Thyroid gland (tissue), 4 donors: Measurements from ENCODE around the gene RNF7. TPM values are rescaled to one million over a fixed set of nuclear protein-coding genes. Genes with fewer than 3 reads are reported as not detected.

ENCODE experiments used
- DNase-seq, 2 donors: peaks; one replicate each; pipeline ENCODE4 v3.0.0-alpha.2; 2019
- H3K27ac ChIP-seq, 3 donors: fragments of 200-600 bp; sonication (generic); 1 replicate in 2 of 3; 2 replicates in 1 of 3; pipeline ENCODE4 v1.5.1; 2016 to 2019; ENCODE audit warnings: mild to moderate bottlenecking in 1 of 3, moderate library complexity in 1 of 3
- H3K27me3 ChIP-seq: fragments of 200-600 bp; sonication (generic); one replicate; pipeline ENCODE4 v1.5.1; 2019
- H3K36me3 ChIP-seq, 2 donors: fragments of 200-600 bp; sonication (generic); one replicate each; pipeline ENCODE4 v1.5.1; 2016 to 2019
- H3K4me1 ChIP-seq, 2 donors: fragments of 200-600 bp; sonication (generic); one replicate each; pipeline ENCODE4 v1.5.1; 2017 to 2019
- H3K4me3 ChIP-seq, 3 donors: fragments of 200-600 bp; sonication (generic); replicated peaks in 1 of 3; 1 replicate in 2 of 3; 2 replicates in 1 of 3; pipeline ENCODE4 v1.5.1; 2016; ENCODE audit warnings: mild to moderate bottlenecking in 1 of 3
- H3K9me3 ChIP-seq: fragments of 200-600 bp; sonication (generic); one replicate; pipeline ENCODE4 v1.5.1; 2017
- POLR2A ChIP-seq, 2 donors: fragments of 450-650 bp; IDR thresholded peaks; one replicate each; pipeline ENCODE4 v1.6.1; 2017; ENCODE audit warnings: antibody characterized with exemption in 2 of 2, mild to moderate bottlenecking in 2 of 2, moderate library complexity in 1 of 2
- WGBS, 2 donors: methylation state at CpG; one replicate each; pipeline ENCODE4 v1.1.5; 2017; 5-methylcytosine and 5-hydroxymethylcytosine counted together
- intact Hi-C: fragments of 100-400 bp; cut with DNase I; formaldehyde crosslinking; loops from one replicate; pipeline ENCODE4 v1.15.1; 2023
- total RNA-seq, 4 donors: library from RNA; depleted of rRNA; stranded (reverse); fragments of >200 nt; gene quantifications; one replicate each; pipeline ENCODE4 v1.2.3, GENCODE V29; 2016
- TF ChIP-seq, protein P1 (sequence below), 6 experiments: fragments of 200-600 bp in 3 of 6; fragments of 450-650 bp in 3 of 6; sonication (generic) in 3 of 6; IDR thresholded peaks; one replicate each; pipeline ENCODE4 v1.5.1; 2016 to 2019; ENCODE audit warnings: antibody characterized with exemption in 6 of 6, mild to moderate bottlenecking in 2 of 6, inconsistent platforms in 1 of 6, moderate library complexity in 1 of 6

RNF7 gene
- total RNA-seq, 4 donors from 2014 or later = 56.5 to 114 (median 79.1) TPM

DNA sequence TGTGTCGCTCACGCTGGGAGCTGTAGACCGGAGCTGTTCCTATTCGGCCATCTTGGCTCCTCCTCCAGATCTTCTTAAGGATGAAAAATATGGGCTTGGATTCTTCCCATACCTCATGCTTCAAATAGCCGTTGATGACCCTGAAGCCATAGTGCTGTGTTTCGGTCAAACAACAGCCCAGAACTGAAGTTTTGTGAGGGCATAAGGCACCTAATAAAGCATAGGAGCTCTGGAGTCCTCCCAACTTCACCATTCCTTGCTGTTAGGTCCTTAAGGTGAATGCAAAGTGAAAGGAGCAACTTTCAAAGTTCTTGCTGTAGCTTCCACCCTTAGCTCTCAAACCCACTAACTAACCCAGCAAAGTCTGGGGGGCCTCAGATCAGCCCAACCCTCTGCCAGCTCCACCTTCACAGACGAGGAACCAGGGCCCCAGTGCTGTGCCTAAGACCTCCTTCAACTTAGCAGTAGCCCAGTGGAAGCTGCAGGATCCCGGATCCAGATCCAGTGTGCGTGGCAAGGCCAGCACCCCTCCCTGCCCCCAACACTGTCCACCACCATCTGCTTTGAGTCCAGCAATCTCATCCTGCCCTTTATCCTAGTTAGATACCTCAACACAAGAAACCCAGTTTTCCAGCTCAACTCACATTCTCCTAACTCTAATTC, 25.1 kb downstream of the RNF7 start, which contains the start of gene GRK7:
TSS of gene GRK7 (plus strand) at position 321 of the 663 bp plus-strand sequence. CDS start 14,877 bp downstream, outside the sequence.
- 95 to 96% methylated on average over 9 of the region's 9 CpGs for WGBS, 2 donors
- no peaks in the 10 kb centered on the region for H3K27me3 ChIP-seq
- H3K36me3 ChIP-seq = no peaks in the 10 kb centered on the region
- H3K27ac ChIP-seq = no peak within 1 kb of the TSS
- no peaks in the 10 kb centered on the region for H3K9me3 ChIP-seq
- no peak for DNase-seq
- no peak within 1 kb of the TSS for H3K4me3 ChIP-seq
- no peak for TF ChIP-seq POLR2A (IDR thresholded peaks at IDR 0.05)
- TF ChIP-seq, protein P1, sequence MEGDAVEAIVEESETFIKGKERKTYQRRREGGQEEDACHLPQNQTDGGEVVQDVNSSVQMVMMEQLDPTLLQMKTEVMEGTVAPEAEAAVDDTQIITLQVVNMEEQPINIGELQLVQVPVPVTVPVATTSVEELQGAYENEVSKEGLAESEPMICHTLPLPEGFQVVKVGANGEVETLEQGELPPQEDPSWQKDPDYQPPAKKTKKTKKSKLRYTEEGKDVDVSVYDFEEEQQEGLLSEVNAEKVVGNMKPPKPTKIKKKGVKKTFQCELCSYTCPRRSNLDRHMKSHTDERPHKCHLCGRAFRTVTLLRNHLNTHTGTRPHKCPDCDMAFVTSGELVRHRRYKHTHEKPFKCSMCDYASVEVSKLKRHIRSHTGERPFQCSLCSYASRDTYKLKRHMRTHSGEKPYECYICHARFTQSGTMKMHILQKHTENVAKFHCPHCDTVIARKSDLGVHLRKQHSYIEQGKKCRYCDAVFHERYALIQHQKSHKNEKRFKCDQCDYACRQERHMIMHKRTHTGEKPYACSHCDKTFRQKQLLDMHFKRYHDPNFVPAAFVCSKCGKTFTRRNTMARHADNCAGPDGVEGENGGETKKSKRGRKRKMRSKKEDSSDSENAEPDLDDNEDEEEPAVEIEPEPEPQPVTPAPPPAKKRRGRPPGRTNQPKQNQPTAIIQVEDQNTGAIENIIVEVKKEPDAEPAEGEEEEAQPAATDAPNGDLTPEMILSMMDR (IDR thresholded peaks at IDR 0.05) = no peak
- intact Hi-C loops = no loop called here
- no peaks in the 10 kb centered on the region for H3K4me1 ChIP-seq

DNA sequence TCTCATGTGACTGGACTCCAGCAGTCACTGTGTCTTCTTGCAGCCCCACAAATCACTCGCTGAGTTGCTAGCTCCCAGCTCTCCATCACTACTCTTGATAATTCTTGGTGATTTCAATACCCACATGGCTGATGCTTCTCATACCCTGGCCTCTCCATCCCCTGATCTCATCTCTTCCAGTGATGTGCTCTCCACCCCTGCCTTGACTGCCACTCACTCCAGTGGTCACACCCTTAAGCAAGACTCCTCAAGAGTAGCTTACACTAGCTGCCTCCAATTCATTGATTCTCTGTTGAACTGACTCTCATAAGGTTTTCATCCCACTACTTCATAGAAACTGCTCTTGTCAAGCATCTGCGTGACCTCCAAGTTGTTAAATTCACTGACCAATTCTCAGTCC, 25.9 kb downstream of the RNF7 start:
- no peaks in the 10 kb centered on the region for H3K9me3 ChIP-seq
- no peaks in the 10 kb centered on the region for H3K4me1 ChIP-seq
- no peaks in the 10 kb centered on the region for H3K36me3 ChIP-seq
- no peak overlapping the region for H3K27ac ChIP-seq
- 95 to 99% methylated on average over 2 of the region's 2 CpGs for WGBS, 2 donors
- H3K4me3 ChIP-seq = no peak overlapping the region
- TF ChIP-seq, protein P1 (IDR thresholded peaks at IDR 0.05) = no peak
- no peak for TF ChIP-seq POLR2A (IDR thresholded peaks at IDR 0.05)
- intact Hi-C loops = no loop called here
- DNase-seq = no peak
- no peaks in the 10 kb centered on the region for H3K27me3 ChIP-seq

DNA sequence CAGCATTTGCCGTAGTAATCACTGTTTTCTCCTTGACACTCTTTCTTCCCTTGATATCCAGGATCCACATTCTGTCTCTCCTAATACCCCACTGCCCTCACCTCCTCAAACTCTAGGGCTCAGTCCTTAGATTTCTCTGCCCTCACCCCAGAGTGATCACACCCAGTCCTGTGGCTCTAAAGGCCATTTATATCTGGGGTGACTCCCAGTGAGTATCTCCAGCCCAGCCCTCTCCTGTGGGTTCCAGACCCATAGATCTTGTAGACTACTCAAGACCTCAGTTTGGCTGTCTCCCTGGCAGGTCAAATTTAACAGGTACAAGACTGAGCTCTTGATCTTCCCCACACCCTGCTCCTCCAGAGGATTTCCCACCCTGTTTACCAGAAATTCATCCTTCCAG, 26.4 kb downstream of the RNF7 start:
- DNase-seq = no peak
- H3K27ac ChIP-seq = no peak overlapping the region
- H3K4me3 ChIP-seq = no peak overlapping the region
- H3K36me3 ChIP-seq = no peaks in the 10 kb centered on the region
- no peaks in the 10 kb centered on the region for H3K27me3 ChIP-seq
- no peaks in the 10 kb centered on the region for H3K4me1 ChIP-seq
- TF ChIP-seq POLR2A (IDR thresholded peaks at IDR 0.05) = no peak
- TF ChIP-seq, protein P1 (IDR thresholded peaks at IDR 0.05) = no peak
- intact Hi-C loops = no loop called here
- H3K9me3 ChIP-seq = no peaks in the 10 kb centered on the region
- 97 to 100% methylated on average over 1 of the region's 1 CpG for WGBS, 2 donors

DNA sequence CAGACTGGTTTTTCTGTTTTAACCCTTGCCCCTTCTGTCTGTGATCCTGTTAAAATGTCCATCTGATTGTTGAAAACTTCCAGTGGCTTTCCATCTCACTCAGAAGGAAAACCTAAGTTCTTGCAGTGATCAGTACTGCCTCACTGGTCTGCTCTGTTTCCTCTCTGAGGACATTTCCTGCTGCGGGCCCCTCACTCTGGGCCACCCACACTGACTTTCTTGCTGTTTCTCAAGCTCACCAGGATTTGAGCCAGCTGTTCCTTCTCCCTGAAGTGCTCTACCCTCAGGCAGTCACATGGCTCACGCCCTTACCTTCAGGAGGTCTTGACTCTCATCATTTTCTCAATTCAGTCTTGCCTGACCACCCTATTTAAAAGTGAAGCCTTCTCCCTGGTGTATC, 26.9 kb downstream of the RNF7 start:
- WGBS, 2 donors = 70 to 73% methylated on average over 2 of the region's 2 CpGs
- Histone ChIP-seq H3K36me3 (no peaks in the 10 kb centered on the region), H3K9me3 (no peaks in the 10 kb centered on the region), H3K27ac (no peak overlapping the region), H3K4me3 (no peak overlapping the region), H3K27me3 (no peaks in the 10 kb centered on the region), H3K4me1 (no peaks in the 10 kb centered on the region)
- TF ChIP-seq POLR2A (IDR thresholded peaks at IDR 0.05) = no peak
- TF ChIP-seq, protein P1 (IDR thresholded peaks at IDR 0.05) = no peak
- intact Hi-C loops = no loop called here
- no peak for DNase-seq

DNA sequence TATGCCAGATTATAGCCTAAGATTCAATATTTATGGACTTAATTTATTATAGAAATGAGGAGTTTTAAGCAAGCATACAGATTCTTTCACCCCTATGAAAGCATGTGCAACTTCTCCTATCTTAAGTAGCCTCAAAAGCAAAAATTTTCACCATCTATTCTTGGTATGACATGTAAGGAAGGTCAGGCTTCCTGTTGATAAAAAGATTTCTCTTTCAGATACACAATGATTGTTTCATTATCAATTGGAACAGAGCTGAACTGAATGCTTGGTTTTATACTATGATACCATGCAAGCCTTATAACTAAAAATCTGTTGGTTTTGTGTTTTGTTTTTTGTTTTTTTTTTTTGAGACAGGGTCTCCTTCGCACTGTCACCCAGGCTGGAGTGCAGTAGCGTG, 29.0 kb downstream of the RNF7 start:
- Histone ChIP-seq H3K4me3 (no peak overlapping the region), H3K27me3 (no peaks in the 10 kb centered on the region), H3K27ac (no peak overlapping the region), H3K9me3 (no peaks in the 10 kb centered on the region), H3K4me1 (no peaks in the 10 kb centered on the region), H3K36me3 (no peaks in the 10 kb centered on the region)
- TF ChIP-seq POLR2A (IDR thresholded peaks at IDR 0.05) = no peak
- TF ChIP-seq, protein P1 (IDR thresholded peaks at IDR 0.05) = no peak
- 92 to 93% methylated on average over 2 of the region's 2 CpGs for WGBS, 2 donors
- intact Hi-C loops = no loop called here
- DNase-seq = no peak
